CD4-positive, CD25-positive, alpha-beta regulatory T cell (primary cell): ENCODE results near the gene EPB42. TPM values are rescaled to one million over a fixed set of nuclear protein-coding genes. Genes with fewer than 3 reads are reported as not detected.

Source experiments
- ATAC-seq, 2 donors: fragments of 150-1000 bp; cut with Tn5 transposase; one replicate each; pipeline ENCODE4 v1.10.0; 2021; ENCODE audit warnings: low read depth in 2 of 2, moderate number of reproducible peaks in 2 of 2, moderate library complexity in 1 of 2
- DNase-seq, 3 donors: peaks; one replicate each; pipeline versions ENCODE4 v3.0.0 to v3.0.0-alpha.2; 2012 to 2022; ENCODE audit warnings: mixed read lengths in 1 of 3
- H3K27ac ChIP-seq: one replicate; pipeline ENCODE4 v1.7.0; 2013; ENCODE audit warnings: mild to moderate bottlenecking, low read length; ENCODE audit not compliant: insufficient read depth, poor library complexity, severe bottlenecking
- H3K27me3 ChIP-seq: one replicate; pipeline ENCODE4 v1.7.0; 2013; ENCODE audit warnings: low read length; ENCODE audit not compliant: control insufficient read depth, insufficient read depth
- H3K36me3 ChIP-seq: one replicate; pipeline ENCODE4 v1.7.0; 2013; ENCODE audit warnings: mild to moderate bottlenecking, low read length, moderate library complexity; ENCODE audit not compliant: control insufficient read depth, insufficient read depth
- H3K4me1 ChIP-seq: 2 replicates; pipeline ENCODE4 v1.7.0; 2013; ENCODE audit warnings: mild to moderate bottlenecking, low read length; ENCODE audit not compliant: insufficient read depth, control insufficient read depth, poor library complexity, severe bottlenecking
- H3K4me3 ChIP-seq: one replicate; pipeline ENCODE4 v1.7.0; 2013; ENCODE audit warnings: low read depth, mild to moderate bottlenecking, low read length, moderate library complexity
- H3K9me3 ChIP-seq, 2 experiments: 1 replicate in 1 of 2; 2 replicates in 1 of 2; pipeline ENCODE4 v1.7.0; 2013; ENCODE audit warnings: low read length in 2 of 2, mild to moderate bottlenecking in 1 of 2, moderate library complexity in 1 of 2; ENCODE audit not compliant: control insufficient read depth in 2 of 2
- H3K27ac Mint-ChIP-seq, 3 donors: one replicate each; pipeline ENCODE4 v1.8.0; 2020 to 2022; ENCODE audit warnings: mild to moderate bottlenecking in 3 of 3, mixed read lengths in 3 of 3, moderate library complexity in 2 of 3
- H3K27me3 Mint-ChIP-seq: one replicate; pipeline ENCODE4 v1.8.0; 2022; ENCODE audit warnings: mild to moderate bottlenecking, mixed read lengths
- H3K36me3 Mint-ChIP-seq: one replicate; pipeline ENCODE4 v1.8.0; 2020; ENCODE audit warnings: mixed read lengths
- H3K4me1 Mint-ChIP-seq, 4 donors: one replicate each; pipeline ENCODE4 v1.8.0; 2020 to 2022; ENCODE audit warnings: mixed read lengths in 4 of 4, mild to moderate bottlenecking in 1 of 4
- H3K4me3 Mint-ChIP-seq, 4 donors: one replicate each; pipeline ENCODE4 v1.8.0; 2020 to 2022; ENCODE audit warnings: mild to moderate bottlenecking in 4 of 4, mixed read lengths in 4 of 4, moderate library complexity in 3 of 4
- H3K9me3 Mint-ChIP-seq, 7 donors: one replicate each; pipeline ENCODE4 v1.8.0; 2020 to 2022; ENCODE audit warnings: mixed read lengths in 7 of 7, mild to moderate bottlenecking in 3 of 7, moderate library complexity in 2 of 7
- polyA plus RNA-seq, 4 donors: library from polyadenylated mRNA; unstranded; fragments of 300-500 nt; fragmentation: Illumina TruSeq; gene quantifications; one replicate each; pipeline ENCODE4 v1.2.3, GENCODE V29; 2021
- total RNA-seq: library from RNA; stranded (reverse); gene quantifications from one replicate; pipeline ENCODE4 v1.2.3, GENCODE V29; 2022

Gene EPB42
- total and polyA plus RNA-seq, 5 donors from 2014 or later: 0.53 TPM; not detected in 4

GRCh38 chr15:43239732-43240491, 19.1 kb upstream of the EPB42 start:
- no peaks in the 10 kb centered on the region for H3K4me1 ChIP-seq
- H3K4me3 ChIP-seq: no peak overlapping the region
- Mint-ChIP-seq H3K4me3 (no peak overlapping the region), H3K27me3 (peaks cover 35% of the 10 kb centered on the region), H3K9me3 (peaks cover 0 to 1% (median 0%) of the 10 kb centered on the region in 7 donors), H3K27ac (no peak overlapping the region), H3K36me3 (no peaks in the 10 kb centered on the region), H3K4me1 (no peaks in the 10 kb centered on the region)
- ATAC-seq: no peak
- no peaks in the 10 kb centered on the region for H3K9me3 ChIP-seq
- H3K36me3 ChIP-seq: no peaks in the 10 kb centered on the region
- peaks cover 4% of the 10 kb centered on the region for H3K27me3 ChIP-seq
- DNase-seq: no peak
- H3K27ac ChIP-seq: no peak overlapping the region

- H3K4me1 ChIP-seq: no peaks in the 10 kb centered on the region
- ATAC-seq (no peak), DNase-seq (no peak)
- Mint-ChIP-seq H3K4me1 (no peaks in the 10 kb centered on the region), H3K27ac (no peak overlapping the region), H3K4me3 (no peak overlapping the region), H3K36me3 (no peaks in the 10 kb centered on the region), H3K9me3 (peaks cover 0 to 4% (median 0%) of the 10 kb centered on the region in 7 donors), H3K27me3 (peaks cover 40% of the 10 kb centered on the region)
- H3K36me3 ChIP-seq: no peaks in the 10 kb centered on the region
- H3K27ac ChIP-seq: no peak overlapping the region
- no peak overlapping the region for H3K4me3 ChIP-seq
- peaks cover 3% of the 10 kb centered on the region for H3K27me3 ChIP-seq
- H3K9me3 ChIP-seq: no peaks in the 10 kb centered on the region
These were observed 17.9 kb upstream of the EPB42 start for GRCh38 chr15:43238671-43239131.

- Histone ChIP-seq H3K4me3 (no peak overlapping the region), H3K36me3 (no peaks in the 10 kb centered on the region), H3K4me1 (no peaks in the 10 kb centered on the region), H3K9me3 (no peaks in the 10 kb centered on the region), H3K27me3 (peaks cover 3% of the 10 kb centered on the region), H3K27ac (no peak overlapping the region)
- H3K9me3 Mint-ChIP-seq: peaks cover 0 to 4% (median 0%) of the 10 kb centered on the region in 7 donors
- H3K27ac Mint-ChIP-seq: no peak overlapping the region
- no peaks in the 10 kb centered on the region for H3K36me3 Mint-ChIP-seq
- ATAC-seq (no peak), DNase-seq (no peak)
- H3K4me3 Mint-ChIP-seq: no peak overlapping the region
- peaks cover 34% of the 10 kb centered on the region for H3K27me3 Mint-ChIP-seq
- H3K4me1 Mint-ChIP-seq: no peaks in the 10 kb centered on the region
These were observed 17.1 kb upstream of the EPB42 start for GRCh38 chr15:43237842-43238470.

- Mint-ChIP-seq H3K27ac (no peak overlapping the region), H3K4me1 (no peaks in the 10 kb centered on the region), H3K4me3 (no peak overlapping the region), H3K27me3 (peaks cover 29% of the 10 kb centered on the region), H3K9me3 (peaks cover 0 to 4% (median 0%) of the 10 kb centered on the region in 7 donors), H3K36me3 (no peaks in the 10 kb centered on the region)
- Histone ChIP-seq H3K9me3 (no peaks in the 10 kb centered on the region), H3K27me3 (peaks cover 3% of the 10 kb centered on the region), H3K27ac (no peak overlapping the region), H3K4me3 (no peak overlapping the region), H3K36me3 (no peaks in the 10 kb centered on the region), H3K4me1 (no peaks in the 10 kb centered on the region)
- DNase-seq (no peak), ATAC-seq (no peak)
These were observed 14.7 kb upstream of the EPB42 start for GRCh38 chr15:43235536-43235935.

GRCh38 chr15:43232289-43232874, 11.6 kb upstream of the EPB42 start:
- Mint-ChIP-seq H3K9me3 (peaks cover 0 to 4% (median 0%) of the 10 kb centered on the region in 7 donors), H3K27ac (no peak overlapping the region), H3K27me3 (peaks cover 28% of the 10 kb centered on the region), H3K36me3 (no peaks in the 10 kb centered on the region), H3K4me1 (no peaks in the 10 kb centered on the region), H3K4me3 (no peak overlapping the region)
- ATAC-seq (no peak), DNase-seq (no peak)
- no peaks in the 10 kb centered on the region for H3K36me3 ChIP-seq
- no peaks in the 10 kb centered on the region for H3K4me1 ChIP-seq
- no peak overlapping the region for H3K4me3 ChIP-seq
- no peak overlapping the region for H3K27ac ChIP-seq
- no peaks in the 10 kb centered on the region for H3K9me3 ChIP-seq
- no peaks in the 10 kb centered on the region for H3K27me3 ChIP-seq

GRCh38 chr15:43230640-43231115, 9.9 kb upstream of the EPB42 start:
- no peaks in the 10 kb centered on the region for H3K4me1 ChIP-seq
- no peaks in the 10 kb centered on the region for H3K27me3 ChIP-seq
- Mint-ChIP-seq H3K27me3 (peaks cover 17% of the 10 kb centered on the region), H3K36me3 (no peaks in the 10 kb centered on the region), H3K27ac (no peak overlapping the region), H3K9me3 (peaks cover 0 to 4% (median 0%) of the 10 kb centered on the region in 7 donors), H3K4me1 (peaks cover 0 to 4% (median 2%) of the 10 kb centered on the region in 4 donors), H3K4me3 (no peak overlapping the region)
- H3K36me3 ChIP-seq: no peaks in the 10 kb centered on the region
- H3K27ac ChIP-seq: no peak overlapping the region
- H3K4me3 ChIP-seq: no peak overlapping the region
- DNase-seq: no peak
- ATAC-seq: no peak
- no peaks in the 10 kb centered on the region for H3K9me3 ChIP-seq

GRCh38 chr15:43229977-43230376, 9.2 kb upstream of the EPB42 start:
- no peaks in the 10 kb centered on the region for H3K36me3 ChIP-seq
- Mint-ChIP-seq H3K27ac (no peak overlapping the region), H3K4me3 (no peak overlapping the region), H3K4me1 (peaks cover 0 to 8% (median 6%) of the 10 kb centered on the region in 4 donors), H3K36me3 (no peaks in the 10 kb centered on the region), H3K27me3 (peaks cover 22% of the 10 kb centered on the region), H3K9me3 (peaks cover 0 to 4% (median 0%) of the 10 kb centered on the region in 7 donors)
- no peak overlapping the region for H3K4me3 ChIP-seq
- ATAC-seq (no peak), DNase-seq (no peak)
- no peaks in the 10 kb centered on the region for H3K9me3 ChIP-seq
- H3K4me1 ChIP-seq: no peaks in the 10 kb centered on the region
- H3K27ac ChIP-seq: no peak overlapping the region
- H3K27me3 ChIP-seq: no peaks in the 10 kb centered on the region
